Medulla oblongata (tissue), 1 donor: Measurements from ENCODE around the gene FHOD3.
A peak's percentile ranks its signal among the peaks of the same experiment; 100 is the strongest.
"Not testable (repeated sequence)": the region's sequence is repeated elsewhere in the genome, so short reads cannot be mapped to it uniquely, and the experiment has no call there.

Experiments used
- DNase-seq: peaks from one replicate; pipeline ENCODE4 v3.0.0-alpha.2; 2015; ENCODE audit errors: extremely low spot score

FHOD3 gene

GRCh38 chr18:36702401-36703013, 405.0 kb downstream of the FHOD3 start:
- no peak for DNase-seq

- DNase-seq: peak; percentile 56
Measured at GRCh38 chr18:36704156-36704555, 406.6 kb downstream of the FHOD3 start.

GRCh38 chr18:36706134-36706881, 408.8 kb downstream of the FHOD3 start:
- no peak for DNase-seq

GRCh38 chr18:36708366-36708765, 410.9 kb downstream of the FHOD3 start:
- DNase-seq: no peak

- DNase-seq: no peak
Measured at GRCh38 chr18:36709315-36709714, 411.8 kb downstream of the FHOD3 start.

- DNase-seq: no peak
Measured at GRCh38 chr18:36711014-36711725, 413.7 kb downstream of the FHOD3 start.

- DNase-seq: no peak
Measured at GRCh38 chr18:36711813-36712444, 414.4 kb downstream of the FHOD3 start.

GRCh38 chr18:36714476-36714875, 417.0 kb downstream of the FHOD3 start:
- DNase-seq: no peak

GRCh38 chr18:36717422-36718110, 420.1 kb downstream of the FHOD3 start:
- DNase-seq: no peak

- no peak for DNase-seq
Measured at GRCh38 chr18:36718705-36719328, 421.3 kb downstream of the FHOD3 start.

- no peak for DNase-seq
Measured at GRCh38 chr18:36719630-36720029, 422.1 kb downstream of the FHOD3 start.

GRCh38 chr18:36721351-36721750, 423.8 kb downstream of the FHOD3 start:
- DNase-seq: not testable (repeated sequence)

- no peak for DNase-seq
Measured at GRCh38 chr18:36724169-36724568, 426.7 kb downstream of the FHOD3 start.

- peak; percentile 54 for DNase-seq
Measured at GRCh38 chr18:36724591-36725001, 427.1 kb downstream of the FHOD3 start.

- DNase-seq: no peak
Measured at GRCh38 chr18:36728345-36728744, 430.8 kb downstream of the FHOD3 start.

GRCh38 chr18:36729197-36729596, 431.7 kb downstream of the FHOD3 start:
- no peak for DNase-seq

- DNase-seq: no peak
Measured at GRCh38 chr18:36732264-36732663, 434.8 kb downstream of the FHOD3 start.

- no peak for DNase-seq
Measured at GRCh38 chr18:36733150-36733549, 435.6 kb downstream of the FHOD3 start.

GRCh38 chr18:36734596-36734995, 437.1 kb downstream of the FHOD3 start:
- no peak for DNase-seq

- DNase-seq: no peak
Measured at GRCh38 chr18:36735130-36735529, 437.6 kb downstream of the FHOD3 start.

GRCh38 chr18:36736094-36736493, 438.6 kb downstream of the FHOD3 start:
- DNase-seq: no peak
